NCI-H2029 (cell line): ENCODE measurements around the gene VASP.
"Not testable (repeated sequence)": the region's sequence is repeated elsewhere in the genome, so short reads cannot be mapped to it uniquely, and the experiment has no call there.

Source experiments
- DNase-seq: peaks from one replicate; lab custom pipeline; 2025; lab: John Stamatoyannopoulos, UW

VASP gene

GRCh38 chr19:45497791-45498190 lies 9.5 kb upstream of the VASP start:
- DNase-seq = no peak

- DNase-seq = no peak
Observed at GRCh38 chr19:45498411-45499195, 8.7 kb upstream of the VASP start, which contains the start of gene PPM1N. PPM1N (plus strand) TSS chr19:45498443; CDS start chr19:45498473, 30 bp downstream.

- DNase-seq = peak; percentile 26
Observed at GRCh38 chr19:45499196-45500180, 7.8 kb upstream of the VASP start.

GRCh38 chr19:45500918-45501729 lies 6.2 kb upstream of the VASP start:
- no peak for DNase-seq

GRCh38 chr19:45501730-45502014 lies 5.6 kb upstream of the VASP start:
- DNase-seq = no peak

- DNase-seq = no peak
Observed at GRCh38 chr19:45502111-45502510, 5.2 kb upstream of the VASP start.

GRCh38 chr19:45503909-45504308 lies 3.4 kb upstream of the VASP start:
- no peak for DNase-seq

GRCh38 chr19:45505151-45505995 lies 1.9 kb upstream of the VASP start:
- DNase-seq = no peak

GRCh38 chr19:45505996-45506245 lies 1.4 kb upstream of the VASP start:
- no peak for DNase-seq

GRCh38 chr19:45506246-45506988 lies 862 bp upstream of the VASP start:
- DNase-seq = peak; percentile 89

GRCh38 chr19:45507872-45508416 lies 665 bp downstream of the VASP start:
- no peak for DNase-seq

GRCh38 chr19:45508417-45508860 lies 1.2 kb downstream of the VASP start:
- peak; percentile 57 for DNase-seq

- DNase-seq = peak; percentile 56
Observed at GRCh38 chr19:45508861-45509691, 1.8 kb downstream of the VASP start.

GRCh38 chr19:45509692-45510015 lies 2.4 kb downstream of the VASP start:
- no peak for DNase-seq

GRCh38 chr19:45510352-45510751 lies 3.1 kb downstream of the VASP start:
- DNase-seq = not testable (repeated sequence)

GRCh38 chr19:45511074-45511473 lies 3.8 kb downstream of the VASP start:
- no peak for DNase-seq

- no peak for DNase-seq
Observed at GRCh38 chr19:45512881-45513483, 5.7 kb downstream of the VASP start.

- DNase-seq = no peak
Observed at GRCh38 chr19:45514376-45515051, 7.2 kb downstream of the VASP start.
